NCI-H1105 treated with DMSO at 0.1 percent for 48 hours (cell line): ENCODE data around the gene LSM12.
"Not testable (repeated sequence)": the region's sequence is repeated elsewhere in the genome, so short reads cannot be mapped to it uniquely, and the experiment has no call there.

Experiments
- DNase-seq: peaks from one replicate; lab custom pipeline; 2025; lab: John Stamatoyannopoulos, UW

The LSM12 gene

GRCh38 chr17:44007346-44008204, 58.9 kb downstream of the LSM12 start:
- no peak for DNase-seq

- DNase-seq: peak; percentile 83
Measured at GRCh38 chr17:44006598-44007345, 59.7 kb downstream of the LSM12 start.

GRCh38 chr17:44006272-44006597, 60.2 kb downstream of the LSM12 start:
- DNase-seq: peak; percentile 30

GRCh38 chr17:44005527-44006271, 60.8 kb downstream of the LSM12 start:
- peak; percentile 33 for DNase-seq

- no peak for DNase-seq
Measured at GRCh38 chr17:44004761-44005526, 61.5 kb downstream of the LSM12 start.

GRCh38 chr17:44004077-44004760, 62.3 kb downstream of the LSM12 start, which contains the start of gene NAGS:
NAGS (plus strand) TSS chr17:44004622; CDS start chr17:44004664, 42 bp downstream.
- peak; percentile 20 for DNase-seq

- DNase-seq: no peak
Measured at GRCh38 chr17:44002141-44002848, 64.2 kb downstream of the LSM12 start.

GRCh38 chr17:44001461-44001920, 65.0 kb downstream of the LSM12 start:
- DNase-seq: no peak

GRCh38 chr17:44000871-44001460, 65.5 kb downstream of the LSM12 start:
- no peak for DNase-seq

GRCh38 chr17:44000141-44000860, 66.2 kb downstream of the LSM12 start:
- DNase-seq: no peak

- DNase-seq: no peak
Measured at GRCh38 chr17:43999024-43999423, 67.4 kb downstream of the LSM12 start.

- DNase-seq: no peak
Measured at GRCh38 chr17:43998552-43998951, 67.9 kb downstream of the LSM12 start.

GRCh38 chr17:43997180-43997579, 69.3 kb downstream of the LSM12 start:
- not testable (repeated sequence) for DNase-seq

- no peak for DNase-seq
Measured at GRCh38 chr17:43995150-43995471, 71.4 kb downstream of the LSM12 start.

- peak; percentile 13 for DNase-seq
Measured at GRCh38 chr17:43994272-43995149, 72.0 kb downstream of the LSM12 start.

- DNase-seq: no peak
Measured at GRCh38 chr17:43992641-43993040, 73.8 kb downstream of the LSM12 start.

- DNase-seq: no peak
Measured at GRCh38 chr17:43988301-43988700, 78.2 kb downstream of the LSM12 start.
